ENCODE measurements around the gene FAF2. TPM values are rescaled to one million over a fixed set of nuclear protein-coding genes. Genes with fewer than 3 reads are reported as not detected.
"Not testable (repeated sequence)": the region's sequence is repeated elsewhere in the genome, so short reads cannot be mapped to it uniquely, and the experiment has no call there.

FAF2 gene
- total RNA-seq, 1 experiment from 2014 or later: 44.4 TPM

GRCh38 chr5:176486189-176486757 is 38.1 kb downstream of the FAF2 start:
- peaks cover 16 to 72% (median 56%) of the 10 kb centered on the region in 3 experiments; a peak in 6 of 7 replicates for H3K36me3 Mint-ChIP-seq (ENCODE audit: insufficient read depth in 1 of 3, low read depth in 3 of 3)

GRCh38 chr5:176487160-176487559 is 39.0 kb downstream of the FAF2 start:
- not testable (repeated sequence) for H3K27ac ChIP-seq (ENCODE audit: insufficient read length, low read depth, low read length); H2BK5ac ChIP-seq (ENCODE audit: insufficient read length, low read length); H2BK120ac ChIP-seq (ENCODE audit: low read depth, low read length, poor library complexity, severe bottlenecking); H3K56ac ChIP-seq (ENCODE audit: insufficient read length, low read depth, low read length); H3K23me2 ChIP-seq (ENCODE audit: insufficient read length, low read depth, low read length, poor library complexity, severe bottlenecking); H3K27me3 Mint-ChIP-seq (ENCODE audit: low read depth); H3K4me3 Mint-ChIP-seq; H3K4me1 ChIP-seq (ENCODE audit: insufficient read depth, low read length); H3K4me1 Mint-ChIP-seq; H2BK15ac ChIP-seq (ENCODE audit: low read depth, low read length); H2BK12ac ChIP-seq (ENCODE audit: insufficient read length, low read depth, low read length); H3K14ac ChIP-seq (ENCODE audit: insufficient read depth, low read length); H3K79me2 ChIP-seq (ENCODE audit: insufficient read depth, low read length); H3K9me3 ChIP-seq (ENCODE audit: control insufficient read depth, low read depth, low read length); H2BK20ac ChIP-seq (ENCODE audit: low read depth, low read length, poor library complexity, severe bottlenecking); H3K9ac ChIP-seq (ENCODE audit: extremely low read depth, insufficient read length, low read length); H4K91ac ChIP-seq (ENCODE audit: insufficient read length, low read depth, low read length); H2AK5ac ChIP-seq (ENCODE audit: insufficient read length, low read length); H3K9me3 Mint-ChIP-seq; H4K20me1 ChIP-seq (ENCODE audit: control insufficient read depth, insufficient read depth, insufficient read length); H3K4me2 ChIP-seq (ENCODE audit: insufficient read depth, insufficient read length, low read length); H4K8ac ChIP-seq (replicated peaks; ENCODE audit: insufficient read length, low read depth, low read length); H3K4ac ChIP-seq (ENCODE audit: low read depth, low read length); H3K27me3 ChIP-seq (ENCODE audit: insufficient read depth, low read length); H3K23ac ChIP-seq (ENCODE audit: insufficient read length, low read depth, low read length); H4K5ac ChIP-seq (ENCODE audit: insufficient read length, low read depth, low read length); DNase-seq; H3T11ph ChIP-seq (ENCODE audit: low read length); H3K18ac ChIP-seq (ENCODE audit: insufficient read length, low read depth, low read length); H2AFZ ChIP-seq (ENCODE audit: low read length); H3K27ac Mint-ChIP-seq; H3K79me1 ChIP-seq (ENCODE audit: insufficient read depth, low read depth, low read length, poor library complexity, severe bottlenecking)
- no CpG with 5 or more reads among the region's 4 CpGs for WGBS (ENCODE audit: extremely low coverage, insufficient read length, low lambda C conversion rate)
- H3K36me3 Mint-ChIP-seq (ENCODE audit: insufficient read depth in 1 of 3, low read depth in 3 of 3): peaks cover 20 to 72% (median 65%) of the 10 kb centered on the region in 3 experiments; a peak in 6 of 7 replicates

More at GRCh38 chr5:176486189-176486757, 38.1 kb downstream of the FAF2 start:
- Histone ChIP-seq H2AFZ (ENCODE audit: low read length) (no peak overlapping the region), H3K79me2 (ENCODE audit: insufficient read depth, low read length) (no peaks in the 10 kb centered on the region), H2BK12ac (ENCODE audit: insufficient read length, low read depth, low read length) (no peak overlapping the region), H2BK20ac (ENCODE audit: low read depth, low read length, poor library complexity, severe bottlenecking) (no peak overlapping the region), H3K4ac (ENCODE audit: low read depth, low read length) (no peak overlapping the region), H3K56ac (ENCODE audit: insufficient read length, low read depth, low read length) (no peak overlapping the region), H3K9me3 (ENCODE audit: control insufficient read depth, low read depth, low read length) (no peaks in the 10 kb centered on the region), H4K5ac (ENCODE audit: insufficient read length, low read depth, low read length) (no peak overlapping the region), H3K14ac (ENCODE audit: insufficient read depth, low read length) (no peak overlapping the region), H3K27me3 (ENCODE audit: insufficient read depth, low read length) (no peaks in the 10 kb centered on the region), H3K18ac (ENCODE audit: insufficient read length, low read depth, low read length) (no peak overlapping the region), H4K91ac (ENCODE audit: insufficient read length, low read depth, low read length) (no peak overlapping the region), H3K79me1 (ENCODE audit: insufficient read depth, low read depth, low read length, poor library complexity, severe bottlenecking) (peaks cover 6% of the 10 kb centered on the region), H2AK5ac (ENCODE audit: insufficient read length, low read length) (no peak overlapping the region), H4K20me1 (ENCODE audit: control insufficient read depth, insufficient read depth, insufficient read length) (no peaks in the 10 kb centered on the region), H3K23ac (ENCODE audit: insufficient read length, low read depth, low read length) (no peak overlapping the region), H2BK15ac (ENCODE audit: low read depth, low read length) (no peak overlapping the region), H4K8ac (replicated peaks; ENCODE audit: insufficient read length, low read depth, low read length) (no peak overlapping the region), H3K4me1 (ENCODE audit: insufficient read depth, low read length) (no peaks in the 10 kb centered on the region), H3K9ac (ENCODE audit: extremely low read depth, insufficient read length, low read length) (no peak overlapping the region), H2BK5ac (ENCODE audit: insufficient read length, low read length) (no peak overlapping the region), H3K27ac (ENCODE audit: insufficient read length, low read depth, low read length) (no peak overlapping the region), H3K23me2 (ENCODE audit: insufficient read length, low read depth, low read length, poor library complexity, severe bottlenecking) (no peaks in the 10 kb centered on the region), H3T11ph (ENCODE audit: low read length) (no peak overlapping the region), H2BK120ac (ENCODE audit: low read depth, low read length, poor library complexity, severe bottlenecking) (no peak overlapping the region), H3K4me2 (ENCODE audit: insufficient read depth, insufficient read length, low read length) (no peak overlapping the region)
- Mint-ChIP-seq H3K9me3 (no peaks in the 10 kb centered on the region; a peak in 1 of 5 replicates), H3K27me3 (ENCODE audit: low read depth) (no peaks in the 10 kb centered on the region), H3K27ac (peak overlapping the region in 1 of 3 experiments; percentile 76; a peak in 1 of 7 replicates), H3K4me3 (no peak overlapping the region), H3K4me1 (no peaks in the 10 kb centered on the region)
- TF ChIP-seq CTCF (conservative IDR thresholded peaks at IDR 0.05): no peak; the same call in 2 of the 3 replicates
- WGBS (ENCODE audit: extremely low coverage, insufficient read length, low lambda C conversion rate): no CpG with 5 or more reads among the region's 7 CpGs
- DNase-seq: no peak

Data from H9 (cell line).